Gastroesophageal sphincter (tissue), 4 donors: Measurements from ENCODE around the gene AP1S2. TPM values are rescaled to one million over a fixed set of nuclear protein-coding genes. Genes with fewer than 3 reads are reported as not detected.

Experiments used
- ATAC-seq: fragments of 150-250 bp; one replicate; pipeline ENCODE4 v1.9.1; 2016; ENCODE audit warnings: mild to moderate bottlenecking, moderate library complexity
- H3K27ac ChIP-seq, 4 donors: fragments of 200-600 bp; sonication (generic) in 3 of 4; 1 replicate in 3 of 4; 2 replicates in 1 of 4; pipeline ENCODE4 v1.5.1; 2016 to 2019
- H3K27me3 ChIP-seq: fragments of 200-600 bp; sonication (generic); one replicate; pipeline ENCODE4 v1.5.1; 2019
- H3K36me3 ChIP-seq, 2 donors: fragments of 200-600 bp; sonication (generic); one replicate each; pipeline ENCODE4 v1.5.1; 2019; ENCODE audit warnings: control low read depth in 1 of 2
- H3K4me1 ChIP-seq, 3 donors: fragments of 200-600 bp; sonication (generic); 1 replicate in 2 of 3; 2 replicates in 1 of 3; pipeline ENCODE4 v1.5.1; 2016 to 2019; ENCODE audit warnings: control low read depth in 2 of 3
- H3K4me3 ChIP-seq, 2 donors: fragments of 200-600 bp; sonication (generic); one replicate each; pipeline ENCODE4 v1.5.1; 2019; ENCODE audit warnings: mild to moderate bottlenecking in 1 of 2, moderate library complexity in 1 of 2
- H3K9me3 ChIP-seq, 3 donors: fragments of 200-600 bp; sonication (generic); one replicate each; pipeline ENCODE4 v1.5.1; 2017 to 2019; ENCODE audit warnings: control low read depth in 2 of 3
- EP300 ChIP-seq: sonication (generic); formaldehyde crosslinking; IDR thresholded peaks from one replicate; pipeline ENCODE4 v1.6.1; 2017; ENCODE audit warnings: antibody characterized with exemption, mild to moderate bottlenecking
- POLR2A ChIP-seq, 2 donors: fragments of 450-650 bp; IDR thresholded peaks; one replicate each; pipeline ENCODE4 v1.6.1; 2017; ENCODE audit warnings: antibody characterized with exemption in 2 of 2, mild to moderate bottlenecking in 2 of 2, moderate library complexity in 1 of 2
- POLR2AphosphoS5 ChIP-seq: sonication (generic); formaldehyde crosslinking; IDR thresholded peaks from one replicate; pipeline ENCODE4 v1.6.1; 2017; ENCODE audit warnings: antibody characterized with exemption
- WGBS, 2 donors: methylation state at CpG; one replicate each; pipeline ENCODE4 v1.1.5; 2018; ENCODE audit warnings: low coverage in 1 of 2; 5-methylcytosine and 5-hydroxymethylcytosine counted together
- total RNA-seq, 4 donors: library from RNA; depleted of rRNA; stranded (reverse); fragments of >200 nt; gene quantifications; one replicate each; pipeline ENCODE4 v1.1.0, GENCODE V29; 2016
- TF ChIP-seq, protein P1 (sequence below), 4 experiments: fragments of 200-600 bp in 2 of 4; fragments of 450-650 bp in 2 of 4; sonication (generic) in 1 of 4; IDR thresholded peaks; one replicate each; pipeline ENCODE4 v1.5.1; 2017 to 2019; ENCODE audit warnings: antibody characterized with exemption in 4 of 4, mild to moderate bottlenecking in 2 of 4, moderate library complexity in 2 of 4

The AP1S2 gene
- total RNA-seq, 4 donors from 2014 or later = 98.7 to 300 (median 203) TPM

DNA sequence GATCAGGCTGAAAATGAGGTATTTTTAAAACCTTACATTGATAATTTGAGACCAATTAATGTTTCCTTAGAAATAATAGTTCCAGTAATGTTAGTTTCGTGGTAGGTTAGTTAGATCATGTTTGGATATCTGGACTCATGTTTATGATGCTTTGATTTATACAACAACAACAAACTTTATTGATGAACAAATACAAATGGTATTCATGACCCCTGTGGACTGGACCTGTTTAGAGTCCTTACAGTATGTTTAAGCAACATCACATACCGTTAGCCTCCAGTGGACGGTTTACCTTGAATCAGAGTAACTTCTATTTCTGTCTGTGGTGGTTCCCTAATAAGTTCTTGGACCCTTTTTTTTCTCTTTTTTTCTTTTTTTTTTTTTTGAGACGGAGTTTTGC lies 46.4 kb downstream of the AP1S2 start:
- H3K27ac ChIP-seq = no peak overlapping the region
- no peaks in the 10 kb centered on the region for H3K4me1 ChIP-seq
- ATAC-seq = no peak
- peaks cover 0 to 77% of the 10 kb centered on the region in 2 donors for H3K36me3 ChIP-seq
- 97 to 100% methylated on average over 3 to 4 of the region's 4 CpGs for WGBS, 2 donors
- TF ChIP-seq POLR2AphosphoS5 = no peak
- no peaks in the 10 kb centered on the region for H3K9me3 ChIP-seq
- H3K4me3 ChIP-seq = no peak overlapping the region
- H3K27me3 ChIP-seq = no peaks in the 10 kb centered on the region

DNA sequence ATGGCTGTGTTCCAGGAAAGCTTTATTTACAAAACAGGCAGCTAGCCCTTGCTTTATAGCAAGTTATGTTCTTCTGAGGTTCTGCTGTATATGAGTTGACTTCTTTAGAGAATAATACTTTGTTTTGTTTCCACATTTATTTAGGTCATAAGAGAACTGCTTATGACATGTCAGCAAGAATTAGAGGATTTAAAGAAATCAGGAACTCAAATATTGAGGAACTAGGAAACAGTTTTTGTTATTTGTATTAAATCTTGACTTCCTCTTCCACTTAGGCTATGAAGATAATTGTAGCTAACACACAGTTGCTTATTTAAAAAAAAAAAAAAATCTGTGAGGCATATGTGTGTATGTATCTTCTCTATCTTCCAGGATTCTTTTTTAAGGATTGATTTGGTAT lies 50.0 kb downstream of the AP1S2 start:
- Histone ChIP-seq H3K4me1 (no peaks in the 10 kb centered on the region), H3K4me3 (no peak overlapping the region), H3K36me3 (peaks cover 0 to 58% of the 10 kb centered on the region in 2 donors), H3K27me3 (no peaks in the 10 kb centered on the region), H3K27ac (no peak overlapping the region), H3K9me3 (no peaks in the 10 kb centered on the region)
- TF ChIP-seq EP300 = no peak
- TF ChIP-seq, protein P1, sequence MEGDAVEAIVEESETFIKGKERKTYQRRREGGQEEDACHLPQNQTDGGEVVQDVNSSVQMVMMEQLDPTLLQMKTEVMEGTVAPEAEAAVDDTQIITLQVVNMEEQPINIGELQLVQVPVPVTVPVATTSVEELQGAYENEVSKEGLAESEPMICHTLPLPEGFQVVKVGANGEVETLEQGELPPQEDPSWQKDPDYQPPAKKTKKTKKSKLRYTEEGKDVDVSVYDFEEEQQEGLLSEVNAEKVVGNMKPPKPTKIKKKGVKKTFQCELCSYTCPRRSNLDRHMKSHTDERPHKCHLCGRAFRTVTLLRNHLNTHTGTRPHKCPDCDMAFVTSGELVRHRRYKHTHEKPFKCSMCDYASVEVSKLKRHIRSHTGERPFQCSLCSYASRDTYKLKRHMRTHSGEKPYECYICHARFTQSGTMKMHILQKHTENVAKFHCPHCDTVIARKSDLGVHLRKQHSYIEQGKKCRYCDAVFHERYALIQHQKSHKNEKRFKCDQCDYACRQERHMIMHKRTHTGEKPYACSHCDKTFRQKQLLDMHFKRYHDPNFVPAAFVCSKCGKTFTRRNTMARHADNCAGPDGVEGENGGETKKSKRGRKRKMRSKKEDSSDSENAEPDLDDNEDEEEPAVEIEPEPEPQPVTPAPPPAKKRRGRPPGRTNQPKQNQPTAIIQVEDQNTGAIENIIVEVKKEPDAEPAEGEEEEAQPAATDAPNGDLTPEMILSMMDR (IDR thresholded peaks at IDR 0.05) = no peak
- TF ChIP-seq POLR2A (IDR thresholded peaks at IDR 0.05) = no peak
- TF ChIP-seq POLR2AphosphoS5 = no peak
- ATAC-seq = no peak

DNA sequence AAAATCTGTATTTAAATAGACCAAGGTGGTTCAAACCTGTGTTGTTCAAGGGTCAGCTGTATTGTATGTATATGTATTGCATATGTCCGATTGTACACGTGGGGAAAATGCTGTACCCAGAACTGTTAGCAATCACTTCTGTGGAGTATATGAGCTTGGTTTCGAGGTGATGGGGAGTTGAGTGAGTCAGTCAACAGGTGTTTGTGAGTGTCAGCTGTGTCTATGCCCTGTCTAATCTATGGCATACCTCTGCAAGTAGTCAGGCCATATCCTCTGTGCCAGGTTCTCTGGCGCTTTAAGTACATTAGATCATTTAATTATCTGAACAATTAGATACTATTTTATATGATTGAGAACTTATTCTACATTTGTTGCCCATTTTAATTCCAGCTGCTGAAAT lies 56.9 kb downstream of the AP1S2 start:
- peaks cover 0 to 22% of the 10 kb centered on the region in 2 donors for H3K36me3 ChIP-seq
- WGBS, 2 donors = 98% methylated on average over 4 of the region's 4 CpGs; no CpG with 5 or more reads in 1 of the 2 donors
- TF ChIP-seq POLR2A (IDR thresholded peaks at IDR 0.05) = no peak
- H3K27ac ChIP-seq = no peak overlapping the region
- peaks cover 0 to 12% (median 0%) of the 10 kb centered on the region in 3 donors for H3K4me1 ChIP-seq
- H3K27me3 ChIP-seq = no peaks in the 10 kb centered on the region
- H3K4me3 ChIP-seq = no peak overlapping the region
- ATAC-seq = no peak
- H3K9me3 ChIP-seq = no peaks in the 10 kb centered on the region

DNA sequence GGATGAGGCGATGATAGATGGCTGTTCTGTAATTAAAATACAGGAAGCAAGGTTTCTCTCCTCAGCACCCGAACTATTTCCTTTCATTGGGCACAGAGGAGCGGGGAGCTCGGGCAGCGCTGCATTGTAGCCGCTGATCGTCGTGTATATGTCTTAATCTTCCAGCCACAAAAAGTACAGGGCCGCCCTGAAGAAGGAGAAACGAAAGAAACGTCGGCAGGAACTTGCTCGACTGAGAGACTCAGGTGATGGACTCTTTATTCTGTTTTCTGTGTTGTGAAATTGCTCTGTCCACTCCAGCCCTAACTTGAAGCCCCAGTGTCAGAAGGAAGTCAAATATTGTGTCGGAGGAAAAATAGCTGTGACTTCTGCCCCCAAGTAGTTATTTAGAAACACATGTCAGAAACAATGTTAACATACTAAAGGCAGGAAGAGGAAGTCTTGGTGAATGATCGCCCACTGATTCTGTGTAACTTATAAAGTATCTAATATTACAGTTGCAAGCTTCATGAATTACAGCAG lies 63.8 kb downstream of the AP1S2 start:
- Histone ChIP-seq H3K27ac (peak overlapping the region; percentile 67 to 88 (median 85)), H3K9me3 (no peaks in the 10 kb centered on the region), H3K36me3 (peaks cover 0 to 2% of the 10 kb centered on the region in 2 donors), H3K4me3 (peak overlapping the region; percentile 68 to 93), H3K27me3 (no peaks in the 10 kb centered on the region), H3K4me1 (peaks cover 0 to 34% (median 5%) of the 10 kb centered on the region in 3 donors)
- TF ChIP-seq EP300 = no peak
- TF ChIP-seq, protein P1 (IDR thresholded peaks at IDR 0.05) = no peak
- TF ChIP-seq POLR2A (IDR thresholded peaks at IDR 0.05) = no peak
- no peak for TF ChIP-seq POLR2AphosphoS5
- peak; percentile 28 for ATAC-seq
- WGBS, 2 donors = 0 to 1% methylated on average over 3 to 9 of the region's 15 CpGs

DNA sequence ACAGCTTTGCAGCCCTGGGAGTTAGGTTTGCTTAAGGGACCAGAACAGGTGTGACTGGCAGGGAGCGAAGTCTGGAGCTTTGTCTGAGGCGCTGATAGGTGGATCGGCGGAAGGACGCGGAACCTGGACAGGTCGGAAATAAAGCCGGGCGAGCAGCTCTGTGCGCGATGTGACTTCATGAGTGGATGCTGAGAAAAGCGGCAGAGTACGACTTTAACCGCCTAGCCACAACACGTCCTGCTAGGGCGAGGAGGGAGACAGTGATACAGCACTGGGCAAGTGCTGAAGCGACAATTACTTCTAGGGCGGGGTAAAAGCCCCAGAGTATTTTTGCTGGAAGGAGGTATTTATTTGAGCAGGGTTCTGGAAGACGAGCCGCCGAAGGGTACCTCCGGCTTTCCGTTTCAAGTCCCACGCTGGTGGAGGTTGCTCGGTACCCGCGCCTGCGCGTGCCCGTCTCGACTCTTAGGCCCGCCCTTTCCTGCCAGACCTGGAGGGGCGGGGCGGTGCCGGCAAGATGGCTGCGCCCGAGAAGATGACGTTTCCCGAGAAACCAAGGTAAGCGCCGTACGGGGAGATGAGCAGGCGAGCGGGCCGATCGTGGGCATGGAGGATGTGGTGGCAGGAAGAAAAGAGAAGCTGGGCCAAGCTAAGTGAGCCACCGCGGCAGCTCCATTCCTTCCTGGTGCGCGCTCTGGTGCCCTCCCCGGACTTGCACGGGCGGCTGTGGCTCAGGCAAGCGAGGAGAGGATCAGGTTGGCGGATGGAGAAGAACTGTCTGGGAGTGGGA lies 64.4 kb downstream of the AP1S2 start, which contains the start of gene ZRSR2:
Gene ZRSR2 (plus strand): TSS at position 506 of the 790 bp plus-strand sequence. CDS start 12 bp downstream, at position 518.
- peak within 1 kb of the TSS; percentile 67 to 88 (median 85) for H3K27ac ChIP-seq
- TF ChIP-seq POLR2A (IDR thresholded peaks at IDR 0.05) = peak; percentile 34 to 35
- TF ChIP-seq EP300 = no peak
- TF ChIP-seq POLR2AphosphoS5 = peak; percentile 55
- TF ChIP-seq, protein P1 (IDR thresholded peaks at IDR 0.05) = no peak
- H3K4me3 ChIP-seq = peak within 1 kb of the TSS; percentile 68 to 93
- H3K9me3 ChIP-seq = no peaks in the 10 kb centered on the region
- peak; percentile 95 for ATAC-seq
- H3K4me1 ChIP-seq = peaks cover 0 to 34% (median 5%) of the 10 kb centered on the region in 3 donors
- H3K27me3 ChIP-seq = no peaks in the 10 kb centered on the region
- 2 to 20% methylated on average over 1 to 11 of the region's 55 CpGs for WGBS, 2 donors
- H3K36me3 ChIP-seq = peaks cover 0 to 4% of the 10 kb centered on the region in 2 donors
